H1 (cell line): ENCODE measurements around the gene CFHR1. TPM values are rescaled to one million over a fixed set of nuclear protein-coding genes. Genes with fewer than 3 reads are reported as not detected.

Experiments used
- NANOG ChIP-seq: IDR thresholded peaks from 2 replicates; pipeline ENCODE4 v1.6.1; 2011; ENCODE audit warnings: low read length, low read depth, mild to moderate bottlenecking, inconsistent platforms; ENCODE audit not compliant: insufficient read depth, poor library complexity, severe bottlenecking
- RBBP5 ChIP-seq: IDR thresholded peaks from 2 replicates; pipeline ENCODE4 v1.7.1; 2012; ENCODE audit warnings: low read depth, mild to moderate bottlenecking, inconsistent platforms, low read length, moderate library complexity, borderline replicate concordance
- polyA plus RNA-seq, 7 experiments: library from polyadenylated mRNA; depleted of rRNA in 3 of 7; stranded (reverse) in 5 of 7; unstranded in 2 of 7; fragments of >200 nt in 5 of 7; fragments of 200-250 nt in 2 of 7; gene quantifications; 1 replicate in 5 of 7; 2 replicates in 1 of 7; 4 replicates in 1 of 7; pipeline versions ENCODE4 v1.2.1 to v1.2.3, GENCODE V29; 2011 to 2013; ENCODE audit warnings: missing spikeins in 2 of 7, mixed read lengths in 2 of 7
- total RNA-seq: library from RNA; stranded (reverse); fragmentation: NEBNext Ultra II Directional; extraction: Animal tissue kit (Norgen Biotek cat#: 25700); gene quantifications from 2 replicates; pipeline ENCODE4 v1.2.1, GENCODE V29; 2021

CFHR1 gene
- total and polyA plus RNA-seq, 2 of the 8 experiments (the other 6 are each of a cell fraction or from before 2014, with no cell fraction given) = not detected

DNA sequence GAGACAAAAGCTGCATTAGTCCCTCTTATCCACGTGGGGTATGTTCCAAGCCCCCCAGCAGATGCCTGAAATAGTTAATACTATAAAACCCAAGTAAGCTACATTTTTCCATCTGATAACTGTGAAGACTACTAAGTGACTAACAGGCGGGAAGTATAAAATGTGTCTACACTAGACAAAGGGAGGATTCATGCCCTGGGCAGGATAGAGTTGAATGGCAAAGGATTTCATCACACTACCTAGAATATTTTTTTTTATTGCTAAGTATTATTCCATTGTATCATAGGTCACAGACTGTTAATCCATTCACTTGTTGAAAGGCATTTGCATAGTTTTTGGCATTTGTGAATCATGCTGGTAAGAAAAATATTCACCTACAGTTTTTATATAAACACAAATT is 41.9 kb downstream of the CFHR1 start (continued):
- no peak for TF ChIP-seq RBBP5
- no peak for TF ChIP-seq NANOG
